ENCODE results near the gene GALNT10. TPM values are rescaled to one million over a fixed set of nuclear protein-coding genes. Genes with fewer than 3 reads are reported as not detected.

Gene GALNT10
- total RNA-seq, 1 donor from 2014 or later = 39.8 TPM

DNA sequence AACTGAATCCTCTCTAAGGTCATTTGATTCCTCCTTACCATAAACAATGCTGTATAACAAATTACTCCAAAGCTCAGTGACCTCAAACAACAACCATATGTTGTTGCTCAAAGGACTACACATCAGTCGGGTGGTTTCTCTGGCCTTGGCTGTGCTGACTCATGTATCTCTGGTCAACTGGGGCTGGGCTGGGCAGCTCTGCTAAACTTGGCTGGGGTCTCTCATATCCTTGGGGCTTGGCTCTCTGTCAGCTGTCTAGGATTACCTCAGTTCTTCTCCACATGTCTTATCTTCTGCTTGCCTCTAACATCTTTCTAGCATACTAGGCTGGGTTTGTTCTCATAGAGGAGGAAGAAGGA is 86.4 kb downstream of the GALNT10 start:
- TF ChIP-seq, protein P1, sequence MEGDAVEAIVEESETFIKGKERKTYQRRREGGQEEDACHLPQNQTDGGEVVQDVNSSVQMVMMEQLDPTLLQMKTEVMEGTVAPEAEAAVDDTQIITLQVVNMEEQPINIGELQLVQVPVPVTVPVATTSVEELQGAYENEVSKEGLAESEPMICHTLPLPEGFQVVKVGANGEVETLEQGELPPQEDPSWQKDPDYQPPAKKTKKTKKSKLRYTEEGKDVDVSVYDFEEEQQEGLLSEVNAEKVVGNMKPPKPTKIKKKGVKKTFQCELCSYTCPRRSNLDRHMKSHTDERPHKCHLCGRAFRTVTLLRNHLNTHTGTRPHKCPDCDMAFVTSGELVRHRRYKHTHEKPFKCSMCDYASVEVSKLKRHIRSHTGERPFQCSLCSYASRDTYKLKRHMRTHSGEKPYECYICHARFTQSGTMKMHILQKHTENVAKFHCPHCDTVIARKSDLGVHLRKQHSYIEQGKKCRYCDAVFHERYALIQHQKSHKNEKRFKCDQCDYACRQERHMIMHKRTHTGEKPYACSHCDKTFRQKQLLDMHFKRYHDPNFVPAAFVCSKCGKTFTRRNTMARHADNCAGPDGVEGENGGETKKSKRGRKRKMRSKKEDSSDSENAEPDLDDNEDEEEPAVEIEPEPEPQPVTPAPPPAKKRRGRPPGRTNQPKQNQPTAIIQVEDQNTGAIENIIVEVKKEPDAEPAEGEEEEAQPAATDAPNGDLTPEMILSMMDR (conservative IDR thresholded peaks at IDR 0.05) = no peak
- Mint-ChIP-seq H3K36me3 (ENCODE audit: low read depth) (peaks cover 5% of the 10 kb centered on the region), H3K4me1 (peaks cover 44% of the 10 kb centered on the region), H3K27ac (ENCODE audit: unreplicated experiment) (peak overlapping the region; percentile 21), H3K27me3 (ENCODE audit: low read depth) (no peaks in the 10 kb centered on the region), H3K9me3 (peaks cover 2% of the 10 kb centered on the region), H3K4me3 (no peak overlapping the region)
- no peak for DNase-seq (ENCODE audit: low read depth, low spot score)

DNA sequence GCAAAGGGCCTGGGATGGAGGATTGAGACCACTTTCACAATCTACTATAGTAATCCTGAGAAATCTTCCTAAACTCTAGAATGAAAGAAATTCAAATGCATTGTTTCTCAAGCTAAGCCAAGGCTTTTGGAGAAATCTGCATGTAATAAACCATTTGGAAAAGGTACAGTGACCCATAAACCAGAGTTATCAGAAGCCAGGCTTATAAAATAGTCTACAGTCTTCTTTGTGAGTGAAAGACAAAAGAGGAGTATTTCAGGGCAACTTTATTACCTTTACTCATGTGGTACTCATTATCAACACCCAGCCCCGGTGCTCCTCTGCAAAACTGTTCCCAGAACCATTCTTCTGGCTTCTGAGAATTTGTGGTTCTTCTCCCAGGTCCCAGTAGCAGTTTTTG is 87.0 kb downstream of the GALNT10 start:
- TF ChIP-seq, protein P1 (conservative IDR thresholded peaks at IDR 0.05) = no peak
- no peak for DNase-seq (ENCODE audit: low read depth, low spot score)
- no peak overlapping the region for H3K27ac Mint-ChIP-seq (ENCODE audit: unreplicated experiment)
- H3K9me3 Mint-ChIP-seq = peaks cover 2% of the 10 kb centered on the region
- H3K36me3 Mint-ChIP-seq (ENCODE audit: low read depth) = peaks cover 5% of the 10 kb centered on the region
- peaks cover 38% of the 10 kb centered on the region for H3K4me1 Mint-ChIP-seq
- no peaks in the 10 kb centered on the region for H3K27me3 Mint-ChIP-seq (ENCODE audit: low read depth)
- no peak overlapping the region for H3K4me3 Mint-ChIP-seq

DNA sequence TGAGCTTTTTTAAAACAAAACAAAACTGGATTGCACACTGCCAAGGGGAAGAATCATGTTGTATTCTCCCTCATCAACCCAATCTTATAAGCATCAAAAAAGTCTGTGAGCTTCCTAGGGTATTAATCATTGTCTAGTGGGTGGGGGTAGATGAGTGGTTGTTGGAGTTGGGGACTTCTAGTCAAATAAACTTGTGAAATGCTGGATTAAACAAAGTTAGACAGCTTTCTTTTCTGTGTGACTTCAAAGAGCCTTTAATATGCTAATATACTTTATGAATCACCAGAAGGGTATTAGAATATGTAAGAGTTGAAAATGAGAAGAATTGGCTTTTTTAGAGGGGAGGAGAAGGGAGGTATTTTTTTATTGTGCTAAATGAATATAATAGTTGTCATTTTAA is 87.7 kb downstream of the GALNT10 start:
- DNase-seq (ENCODE audit: low read depth, low spot score) = no peak
- Mint-ChIP-seq H3K36me3 (ENCODE audit: low read depth) (peaks cover 5% of the 10 kb centered on the region), H3K4me3 (no peak overlapping the region), H3K9me3 (peaks cover 2% of the 10 kb centered on the region), H3K4me1 (peaks cover 32% of the 10 kb centered on the region), H3K27ac (ENCODE audit: unreplicated experiment) (no peak overlapping the region), H3K27me3 (ENCODE audit: low read depth) (no peaks in the 10 kb centered on the region)
- TF ChIP-seq, protein P1 (conservative IDR thresholded peaks at IDR 0.05) = no peak

DNA sequence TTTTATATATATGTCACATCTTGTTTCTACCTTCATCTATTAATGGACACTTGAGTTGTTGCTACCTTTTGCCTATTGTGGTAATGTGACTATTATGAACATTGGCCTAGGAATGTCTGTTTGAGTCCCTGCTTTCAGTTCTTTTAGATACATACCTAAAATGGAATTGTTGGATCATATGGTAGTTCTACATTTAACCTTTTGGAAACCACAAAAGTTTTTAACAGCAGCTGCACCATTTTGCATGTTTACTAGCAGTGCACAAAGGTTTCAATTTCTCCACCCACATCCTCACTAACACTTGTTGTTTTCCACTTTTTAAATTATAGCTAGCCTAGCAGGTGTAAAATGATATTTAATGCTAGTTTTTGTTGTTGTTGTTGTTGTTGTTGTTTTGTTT is 88.4 kb downstream of the GALNT10 start:
- Mint-ChIP-seq H3K4me3 (no peak overlapping the region), H3K27ac (ENCODE audit: unreplicated experiment) (no peak overlapping the region), H3K4me1 (peaks cover 24% of the 10 kb centered on the region), H3K36me3 (ENCODE audit: low read depth) (peaks cover 5% of the 10 kb centered on the region), H3K9me3 (peaks cover 2% of the 10 kb centered on the region), H3K27me3 (ENCODE audit: low read depth) (no peaks in the 10 kb centered on the region)
- DNase-seq (ENCODE audit: low read depth, low spot score) = no peak
- TF ChIP-seq, protein P1 (conservative IDR thresholded peaks at IDR 0.05) = no peak

DNA sequence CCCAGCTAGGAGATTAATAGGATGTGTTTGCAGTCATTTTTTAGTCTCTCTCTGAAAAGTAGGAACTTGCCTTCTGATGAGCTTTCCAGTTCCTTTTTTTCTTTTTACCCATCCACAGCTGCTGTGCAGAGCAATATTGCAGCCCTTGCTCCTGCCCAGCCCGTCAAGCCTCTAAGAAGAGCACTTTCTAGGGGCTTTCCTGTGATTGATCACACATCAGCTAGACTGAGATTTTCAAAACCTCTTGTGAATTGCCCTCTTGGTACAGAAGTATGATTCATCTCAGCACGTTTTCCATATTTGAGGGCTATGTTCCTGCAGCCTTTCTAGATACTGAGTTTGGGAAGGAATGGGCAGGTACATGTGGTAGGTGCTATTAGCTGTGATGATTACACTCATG is 93.9 kb downstream of the GALNT10 start:
- H3K4me1 Mint-ChIP-seq = peaks cover 37% of the 10 kb centered on the region
- TF ChIP-seq, protein P1 (conservative IDR thresholded peaks at IDR 0.05) = no peak
- H3K27ac Mint-ChIP-seq (ENCODE audit: unreplicated experiment) = no peak overlapping the region
- no peaks in the 10 kb centered on the region for H3K36me3 Mint-ChIP-seq (ENCODE audit: low read depth)
- DNase-seq (ENCODE audit: low read depth, low spot score) = no peak
- H3K4me3 Mint-ChIP-seq = no peak overlapping the region
- H3K27me3 Mint-ChIP-seq (ENCODE audit: low read depth) = no peaks in the 10 kb centered on the region
- H3K9me3 Mint-ChIP-seq = no peaks in the 10 kb centered on the region

Measured in neural crest cell (in vitro differentiated cells).